Measurements from ENCODE around the gene RAD51B.

RAD51B gene

GRCh38 chr14:68630611-68631393 lies 811.2 kb downstream of the RAD51B start:
- Histone ChIP-seq H3K4me1 (ENCODE audit: control insufficient read depth, insufficient read depth, low read length) (peaks cover 50% of the 10 kb centered on the region), H3K4me3 (ENCODE audit: low read length) (peak overlapping the region; percentile 5), H3K27me3 (replicated peaks; ENCODE audit: control insufficient read depth, insufficient read depth, low read length) (no peaks in the 10 kb centered on the region), H3K9ac (ENCODE audit: low read length) (peak overlapping the region; percentile 50), H3K9me3 (ENCODE audit: control insufficient read depth, low read length) (no peaks in the 10 kb centered on the region), H3K36me3 (ENCODE audit: control insufficient read depth, insufficient read depth, low read length, severe bottlenecking) (no peaks in the 10 kb centered on the region)
- DNase-seq (ENCODE audit: low read depth), result no peak

DNA sequence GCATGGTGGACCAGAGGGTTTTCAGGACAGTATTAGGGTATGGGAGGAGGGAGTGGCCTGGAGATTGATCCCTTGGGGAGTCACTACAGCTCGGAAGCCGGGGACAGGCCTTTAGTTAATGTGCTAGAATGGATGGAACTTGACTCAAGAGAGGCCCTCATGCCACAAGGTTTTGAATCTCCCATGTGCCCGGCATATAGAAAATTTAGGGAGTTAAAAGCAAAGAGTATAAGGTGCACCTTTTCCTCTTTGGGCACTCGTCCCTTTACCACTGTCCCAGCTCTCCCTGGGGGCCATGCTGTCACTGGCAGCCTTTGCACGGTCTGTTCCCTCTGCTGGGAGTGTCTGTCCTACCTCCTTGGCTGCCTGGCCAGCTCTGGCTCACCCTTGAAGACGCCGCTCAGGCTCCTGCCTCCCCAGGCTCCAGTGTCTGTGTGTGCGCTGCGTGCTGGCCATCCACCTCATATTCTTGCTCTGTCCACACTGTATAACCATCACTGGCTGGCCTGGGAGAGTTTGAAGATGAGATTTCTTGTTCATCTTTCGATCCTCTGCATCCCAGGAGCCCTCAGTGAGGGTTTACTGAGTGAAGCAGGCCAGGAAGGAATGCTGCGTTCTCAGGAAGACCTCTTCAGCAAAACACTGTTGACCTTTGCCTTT lies 811.9 kb downstream of the RAD51B start:
- Histone ChIP-seq H3K9me3 (ENCODE audit: control insufficient read depth, low read length) (no peaks in the 10 kb centered on the region), H3K36me3 (ENCODE audit: control insufficient read depth, insufficient read depth, low read length, severe bottlenecking) (no peaks in the 10 kb centered on the region), H3K4me3 (ENCODE audit: low read length) (peak overlapping the region; percentile 5), H3K27me3 (replicated peaks; ENCODE audit: control insufficient read depth, insufficient read depth, low read length) (no peaks in the 10 kb centered on the region), H3K9ac (ENCODE audit: low read length) (peak overlapping the region; percentile 50), H3K4me1 (ENCODE audit: control insufficient read depth, insufficient read depth, low read length) (peaks cover 50% of the 10 kb centered on the region)
- DNase-seq (ENCODE audit: low read depth), result no peak

GRCh38 chr14:68632054-68632895 lies 812.7 kb downstream of the RAD51B start:
- Histone ChIP-seq H3K4me3 (ENCODE audit: low read length) (peak overlapping the region; percentile 5), H3K9me3 (ENCODE audit: control insufficient read depth, low read length) (no peaks in the 10 kb centered on the region), H3K27me3 (replicated peaks; ENCODE audit: control insufficient read depth, insufficient read depth, low read length) (no peaks in the 10 kb centered on the region), H3K36me3 (ENCODE audit: control insufficient read depth, insufficient read depth, low read length, severe bottlenecking) (no peaks in the 10 kb centered on the region), H3K9ac (ENCODE audit: low read length) (peak overlapping the region; percentile 48), H3K4me1 (ENCODE audit: control insufficient read depth, insufficient read depth, low read length) (peaks cover 45% of the 10 kb centered on the region)
- no peak for DNase-seq (ENCODE audit: low read depth)

GRCh38 chr14:68633131-68633991 lies 813.8 kb downstream of the RAD51B start:
- Histone ChIP-seq H3K9ac (ENCODE audit: low read length) (peak overlapping the region; percentile 36), H3K9me3 (ENCODE audit: control insufficient read depth, low read length) (no peaks in the 10 kb centered on the region), H3K27me3 (replicated peaks; ENCODE audit: control insufficient read depth, insufficient read depth, low read length) (no peaks in the 10 kb centered on the region), H3K4me1 (ENCODE audit: control insufficient read depth, insufficient read depth, low read length) (peaks cover 48% of the 10 kb centered on the region), H3K36me3 (ENCODE audit: control insufficient read depth, insufficient read depth, low read length, severe bottlenecking) (no peaks in the 10 kb centered on the region), H3K4me3 (ENCODE audit: low read length) (peak overlapping the region; percentile 4)
- no peak for DNase-seq (ENCODE audit: low read depth)

- H3K9ac ChIP-seq (ENCODE audit: low read length), result no peak overlapping the region
- no peaks in the 10 kb centered on the region for H3K27me3 ChIP-seq (replicated peaks; ENCODE audit: control insufficient read depth, insufficient read depth, low read length)
- no peak for DNase-seq (ENCODE audit: low read depth)
- peaks cover 48% of the 10 kb centered on the region for H3K4me1 ChIP-seq (ENCODE audit: control insufficient read depth, insufficient read depth, low read length)
- H3K4me3 ChIP-seq (ENCODE audit: low read length), result no peak overlapping the region
- no peaks in the 10 kb centered on the region for H3K36me3 ChIP-seq (ENCODE audit: control insufficient read depth, insufficient read depth, low read length, severe bottlenecking)
- H3K9me3 ChIP-seq (ENCODE audit: control insufficient read depth, low read length), result no peaks in the 10 kb centered on the region
Observed at GRCh38 chr14:68634332-68634731, 814.8 kb downstream of the RAD51B start.

GRCh38 chr14:68634874-68635595 lies 815.5 kb downstream of the RAD51B start:
- Histone ChIP-seq H3K27me3 (replicated peaks; ENCODE audit: control insufficient read depth, insufficient read depth, low read length) (no peaks in the 10 kb centered on the region), H3K9me3 (ENCODE audit: control insufficient read depth, low read length) (no peaks in the 10 kb centered on the region), H3K4me3 (ENCODE audit: low read length) (no peak overlapping the region), H3K4me1 (ENCODE audit: control insufficient read depth, insufficient read depth, low read length) (peaks cover 46% of the 10 kb centered on the region), H3K36me3 (ENCODE audit: control insufficient read depth, insufficient read depth, low read length, severe bottlenecking) (no peaks in the 10 kb centered on the region), H3K9ac (ENCODE audit: low read length) (no peak overlapping the region)
- DNase-seq (ENCODE audit: low read depth), result no peak

DNA sequence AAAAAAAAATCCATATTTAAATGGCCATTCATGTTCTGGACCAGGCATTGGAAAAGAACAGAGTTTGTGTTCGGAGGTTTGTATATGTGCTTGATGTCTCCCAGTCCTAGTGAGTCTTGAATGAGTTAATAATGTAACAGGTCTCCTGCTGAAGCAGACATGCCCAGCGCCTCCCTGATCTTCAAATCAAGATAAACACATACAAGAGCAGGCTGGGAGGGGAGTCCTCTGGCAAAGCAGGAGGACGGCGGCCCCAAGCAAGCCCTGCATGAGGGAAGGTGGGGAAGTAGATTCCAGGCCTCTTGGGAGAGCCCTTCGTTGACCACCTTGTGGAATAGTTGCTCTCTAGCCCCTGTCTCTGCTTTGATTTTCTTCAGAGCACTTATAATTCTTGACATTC lies 817.0 kb downstream of the RAD51B start:
- H3K4me1 ChIP-seq (ENCODE audit: control insufficient read depth, insufficient read depth, low read length), result peaks cover 31% of the 10 kb centered on the region

DNA sequence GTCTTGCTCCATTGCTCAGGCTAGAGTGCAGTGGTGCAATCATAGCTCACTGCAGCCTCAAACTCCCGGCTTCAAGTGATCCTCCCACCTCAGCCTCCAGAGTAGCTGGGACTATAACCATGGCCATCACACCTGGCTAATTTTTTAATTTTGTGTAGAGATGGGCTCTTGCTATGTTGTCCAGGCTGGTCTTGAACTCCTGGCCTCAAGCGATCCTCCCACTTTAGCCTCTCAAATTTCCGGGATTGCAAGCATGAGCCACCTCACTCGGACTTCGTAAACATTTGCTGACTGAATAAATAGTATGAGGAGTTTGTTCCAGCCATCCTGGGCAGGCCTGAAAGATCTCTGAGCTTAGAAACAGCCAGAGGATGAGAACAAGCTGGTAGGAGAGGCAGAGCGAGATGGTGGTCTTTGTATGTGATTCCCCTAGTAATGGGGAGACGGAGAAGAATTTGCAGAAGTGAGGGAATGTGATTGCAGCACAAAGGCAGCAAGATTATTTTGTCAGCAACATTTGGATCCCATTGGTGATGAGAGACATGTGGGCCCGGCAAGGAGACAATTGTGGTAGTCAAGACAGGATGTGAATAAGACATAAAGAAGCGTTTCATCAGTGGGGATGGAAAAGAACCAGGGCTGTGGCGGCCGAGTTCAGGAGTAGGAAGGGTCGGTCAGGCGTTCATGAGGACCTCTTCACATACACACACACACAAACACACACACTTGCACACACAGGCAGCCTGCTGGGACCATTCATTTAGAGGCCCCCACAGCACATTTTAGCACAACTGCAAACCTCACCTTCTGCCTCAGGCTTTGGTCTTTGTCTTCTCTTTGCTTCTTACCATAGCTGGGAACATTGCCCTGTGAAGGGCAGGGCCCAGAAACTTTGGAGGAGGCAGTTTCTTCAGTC lies 817.8 kb downstream of the RAD51B start:
- Histone ChIP-seq H3K9ac (ENCODE audit: low read length) (no peak overlapping the region), H3K27me3 (replicated peaks; ENCODE audit: control insufficient read depth, insufficient read depth, low read length) (no peaks in the 10 kb centered on the region), H3K4me1 (ENCODE audit: control insufficient read depth, insufficient read depth, low read length) (peaks cover 23% of the 10 kb centered on the region), H3K9me3 (ENCODE audit: control insufficient read depth, low read length) (peaks cover 13% of the 10 kb centered on the region), H3K36me3 (ENCODE audit: control insufficient read depth, insufficient read depth, low read length, severe bottlenecking) (no peaks in the 10 kb centered on the region), H3K4me3 (ENCODE audit: low read length) (no peak overlapping the region)
- DNase-seq (ENCODE audit: low read depth), result no peak

More for the DNA sequence above, 817.0 kb downstream of the RAD51B start:
- Histone ChIP-seq H3K4me3 (ENCODE audit: low read length) (no peak overlapping the region), H3K27me3 (replicated peaks; ENCODE audit: control insufficient read depth, insufficient read depth, low read length) (no peaks in the 10 kb centered on the region), H3K36me3 (ENCODE audit: control insufficient read depth, insufficient read depth, low read length, severe bottlenecking) (no peaks in the 10 kb centered on the region), H3K9ac (ENCODE audit: low read length) (no peak overlapping the region), H3K9me3 (ENCODE audit: control insufficient read depth, low read length) (peaks cover 9% of the 10 kb centered on the region)
- DNase-seq (ENCODE audit: low read depth), result no peak

DNA sequence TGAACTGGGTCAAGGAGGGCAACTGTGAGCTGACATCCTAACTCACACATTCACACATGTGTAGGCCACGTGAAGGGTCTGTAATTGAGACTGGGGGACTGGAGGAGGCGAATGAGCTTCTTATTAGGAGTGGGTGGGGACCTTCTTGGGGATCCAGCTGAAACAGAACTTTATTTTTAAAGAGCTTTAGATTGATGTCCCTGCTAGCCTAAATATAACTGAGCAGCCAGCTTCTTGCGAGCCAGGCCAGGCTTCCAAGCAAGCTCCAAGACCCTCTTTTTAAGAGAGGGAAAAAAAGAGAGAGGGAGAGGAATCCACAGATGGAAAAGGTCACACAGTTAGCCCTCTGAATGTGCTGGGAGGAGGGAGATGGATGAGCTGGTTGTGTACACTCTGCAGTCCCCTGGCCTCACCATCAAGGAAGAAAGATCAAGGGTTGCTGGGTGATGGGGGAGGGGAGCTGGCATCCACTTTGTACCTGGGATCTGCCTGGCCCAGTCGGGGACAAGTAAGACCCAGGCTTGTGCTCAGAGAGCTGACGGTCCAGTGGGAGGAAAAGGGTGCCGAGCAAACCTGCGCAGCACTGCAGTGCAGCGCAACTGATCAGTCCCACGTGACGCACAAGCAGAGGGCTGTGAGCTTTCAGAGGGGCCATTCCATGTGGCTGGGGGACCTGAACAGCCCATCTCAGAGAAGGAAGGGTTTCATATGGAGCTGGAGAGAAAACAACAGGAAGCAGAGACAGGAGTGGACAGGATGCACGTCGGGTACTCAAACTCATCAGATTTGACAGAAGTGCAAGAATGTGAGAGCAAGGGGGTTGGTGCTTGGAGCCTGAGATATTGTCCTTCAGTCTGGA lies 818.8 kb downstream of the RAD51B start:
- peaks cover 13% of the 10 kb centered on the region for H3K9me3 ChIP-seq (ENCODE audit: control insufficient read depth, low read length)
- DNase-seq (ENCODE audit: low read depth), result no peak
- no peaks in the 10 kb centered on the region for H3K27me3 ChIP-seq (replicated peaks; ENCODE audit: control insufficient read depth, insufficient read depth, low read length)
- H3K36me3 ChIP-seq (ENCODE audit: control insufficient read depth, insufficient read depth, low read length, severe bottlenecking), result no peaks in the 10 kb centered on the region
- no peak overlapping the region for H3K4me3 ChIP-seq (ENCODE audit: low read length)
- no peak overlapping the region for H3K9ac ChIP-seq (ENCODE audit: low read length)
- peaks cover 14% of the 10 kb centered on the region for H3K4me1 ChIP-seq (ENCODE audit: control insufficient read depth, insufficient read depth, low read length)
